NOMO-1 (cell line): ENCODE measurements around the gene WEE1.
"Not testable (repeated sequence)": the region's sequence is repeated elsewhere in the genome, so short reads cannot be mapped to it uniquely, and the experiment has no call there.

Experiments used
- DNase-seq, 2 experiments: peaks; one replicate each; lab custom pipeline; 2025; ENCODE audit not compliant: unreplicated experiment in 2 of 2; lab: John Stamatoyannopoulos, UW

Gene WEE1

GRCh38 chr11:9573052-9573774 lies at the start of gene WEE1:
Gene WEE1, plus strand, starts transcription at chr11:9573670. Its CDS starts 264 bp downstream, at chr11:9573934.
- DNase-seq: peak; percentile 95 to 99

GRCh38 chr11:9524001-9524400 lies 49.5 kb upstream of the WEE1 start:
- DNase-seq: no peak

- no peak for DNase-seq
Observed at GRCh38 chr11:9525116-9525515, 48.4 kb upstream of the WEE1 start.

GRCh38 chr11:9527481-9528135 lies 45.9 kb upstream of the WEE1 start:
- no peak for DNase-seq

- DNase-seq: no peak
Observed at GRCh38 chr11:9528136-9528501, 45.4 kb upstream of the WEE1 start.

GRCh38 chr11:9528573-9529333 lies 44.7 kb upstream of the WEE1 start:
- no peak for DNase-seq

GRCh38 chr11:9529334-9529650 lies 44.2 kb upstream of the WEE1 start:
- DNase-seq: no peak

GRCh38 chr11:9530020-9530621 lies 43.3 kb upstream of the WEE1 start:
- no peak for DNase-seq

GRCh38 chr11:9530901-9531625 lies 42.4 kb upstream of the WEE1 start:
- no peak for DNase-seq

- DNase-seq: no peak
Observed at GRCh38 chr11:9533058-9533457, 40.4 kb upstream of the WEE1 start.

GRCh38 chr11:9533736-9534473 lies 39.6 kb upstream of the WEE1 start:
- no peak for DNase-seq

GRCh38 chr11:9535189-9535781 lies 38.2 kb upstream of the WEE1 start:
- peak; percentile 82 to 91 for DNase-seq

- no peak for DNase-seq
Observed at GRCh38 chr11:9538548-9538947, 34.9 kb upstream of the WEE1 start.

GRCh38 chr11:9549216-9549615 lies 24.3 kb upstream of the WEE1 start:
- DNase-seq: not testable (repeated sequence)

- no peak for DNase-seq
Observed at GRCh38 chr11:9550191-9550628, 23.3 kb upstream of the WEE1 start.

GRCh38 chr11:9561279-9561982 lies 12.0 kb upstream of the WEE1 start:
- no peak for DNase-seq

- no peak for DNase-seq
Observed at GRCh38 chr11:9562716-9563115, 10.8 kb upstream of the WEE1 start.

- no peak for DNase-seq
Observed at GRCh38 chr11:9563196-9563730, 10.2 kb upstream of the WEE1 start.
